Keratinocyte (primary cell): ENCODE results near the gene AQP5.

ENCODE experiments used
- CTCF ChIP-seq, 3 experiments: IDR thresholded peaks in 1 of 3; conservative IDR thresholded peaks in 1 of 3; optimal IDR thresholded peaks in 1 of 3; 2 replicates in 2 of 3; 3 replicates in 1 of 3; pipeline versions ENCODE3 to v1.5.1; 2011; ENCODE audit warnings: low read length in 3 of 3, mild to moderate bottlenecking in 3 of 3, moderate library complexity in 2 of 3, control low read depth in 1 of 3, inconsistent platforms in 1 of 3; ENCODE audit not compliant: insufficient read depth in 2 of 3; ENCODE audit errors: extremely low read depth in 1 of 3
- EZH2 ChIP-seq: IDR thresholded peaks from one replicate; pipeline ENCODE4 v1.6.1; 2012; ENCODE audit warnings: inconsistent platforms, mild to moderate bottlenecking, low read length, moderate library complexity

GRCh38 chr12:49920915-49921286 is 40.8 kb upstream of the AQP5 start:
- TF ChIP-seq CTCF (optimal IDR thresholded peaks at IDR 0.05 in 1 of 3, IDR thresholded peaks at IDR 0.05 in 1 of 3, conservative IDR thresholded peaks at IDR 0.05 in 1 of 3; ENCODE audit: extremely low read depth in 1 of 3, insufficient read depth in 2 of 3, low read length in 3 of 3) (no peak), EZH2 (no peak)
